ENCODE data around the gene UPK1B. TPM values are rescaled to one million over a fixed set of nuclear protein-coding genes. Genes with fewer than 3 reads are reported as not detected.
"Not testable (repeated sequence)": the region's sequence is repeated elsewhere in the genome, so short reads cannot be mapped to it uniquely, and the experiment has no call there.

Gene UPK1B
- total RNA-seq (under 1 TPM; 0.08 to 0.23 TPM), polyA plus RNA-seq (under 1 TPM; 0.09 to 0.19 TPM)

GRCh38 chr3:119173325-119173724, at the start of gene UPK1B:
TSS of gene UPK1B (plus strand) at chr3:119173598. CDS start at chr3:119186742, 13,144 bp downstream.
- no peak for TF ChIP-seq SP1 (IDR thresholded peaks at IDR 0.05)
- no peak for TF ChIP-seq ATF3 (IDR thresholded peaks at IDR 0.05)
- 56% methylated on average over 13 of the region's 13 CpGs for WGBS
- no peaks in the 10 kb centered on the region for H3K36me3 ChIP-seq (ENCODE audit: control insufficient read depth in 4 of 4, insufficient read depth in 3 of 4, low read depth in 1 of 4, low read length in 3 of 4)
- H3K4me1 ChIP-seq (ENCODE audit: control insufficient read depth in 4 of 4, insufficient read depth in 4 of 4, low read length in 3 of 4): peaks cover 0 to 2% (median 0%) of the 10 kb centered on the region in 4 donors
- no peak within 1 kb of the TSS for H3K9ac ChIP-seq (ENCODE audit: low read depth in 1 of 2, low read length in 2 of 2)
- peaks cover 0 to 5% (median 0%) of the 10 kb centered on the region in 4 donors for H3K27me3 ChIP-seq (ENCODE audit: control insufficient read depth in 4 of 4, insufficient read depth in 4 of 4, low read length in 3 of 4)
- H3K4me3 ChIP-seq (ENCODE audit: low read depth in 1 of 3, low read length in 3 of 3): no peak within 1 kb of the TSS
- H3K27ac ChIP-seq (ENCODE audit: low read depth in 1 of 2, low read length in 2 of 2): no peak within 1 kb of the TSS
- no peak for DNase-seq (ENCODE audit: low spot score)
- H3K9me3 ChIP-seq (ENCODE audit: control insufficient read depth in 4 of 4, low read length in 3 of 4): no peaks in the 10 kb centered on the region

- Histone ChIP-seq H3K4me3 (ENCODE audit: low read depth in 1 of 3, low read length in 3 of 3) (no peak overlapping the region), H3K4me1 (ENCODE audit: control insufficient read depth in 4 of 4, insufficient read depth in 4 of 4, low read length in 3 of 4) (peaks cover 0 to 1% (median 0%) of the 10 kb centered on the region in 4 donors), H3K27ac (ENCODE audit: low read depth in 1 of 2, low read length in 2 of 2) (no peak overlapping the region), H3K36me3 (ENCODE audit: control insufficient read depth in 4 of 4, insufficient read depth in 3 of 4, low read depth in 1 of 4, low read length in 3 of 4) (no peaks in the 10 kb centered on the region), H3K27me3 (ENCODE audit: control insufficient read depth in 4 of 4, insufficient read depth in 4 of 4, low read length in 3 of 4) (peaks cover 0 to 2% (median 0%) of the 10 kb centered on the region in 4 donors), H3K9ac (ENCODE audit: low read depth in 1 of 2, low read length in 2 of 2) (no peak overlapping the region), H3K9me3 (ENCODE audit: control insufficient read depth in 4 of 4, low read length in 3 of 4) (no peaks in the 10 kb centered on the region)
- TF ChIP-seq EGR1 (IDR thresholded peaks at IDR 0.05; ENCODE audit: low read depth in 2 of 2): no peak
- TF ChIP-seq FOXA2 (IDR thresholded peaks at IDR 0.05): no peak
- no peak for TF ChIP-seq RAD21 (IDR thresholded peaks at IDR 0.05)
- TF ChIP-seq ZBTB33 (IDR thresholded peaks at IDR 0.05): no peak
- TF ChIP-seq JUND (IDR thresholded peaks at IDR 0.05): no peak
- no peak for TF ChIP-seq NR2F2 (IDR thresholded peaks at IDR 0.05)
- no peak for TF ChIP-seq SP1 (IDR thresholded peaks at IDR 0.05)
- no peak for TF ChIP-seq YY1 (IDR thresholded peaks at IDR 0.05)
- no peak for TF ChIP-seq ATF3 (IDR thresholded peaks at IDR 0.05)
- DNase-seq (ENCODE audit: low spot score): no peak
- WGBS: 92% methylated on average over 10 of the region's 10 CpGs
These were observed 48.1 kb upstream of the UPK1B start for GRCh38 chr3:119125342-119125741.

- Histone ChIP-seq H3K27me3 (ENCODE audit: control insufficient read depth in 4 of 4, insufficient read depth in 4 of 4, low read length in 3 of 4) (no peaks in the 10 kb centered on the region), H3K4me3 (ENCODE audit: low read depth in 1 of 3, low read length in 3 of 3) (no peak overlapping the region), H3K9ac (ENCODE audit: low read depth in 1 of 2, low read length in 2 of 2) (no peak overlapping the region), H3K9me3 (ENCODE audit: control insufficient read depth in 4 of 4, low read length in 3 of 4) (no peaks in the 10 kb centered on the region), H3K4me1 (ENCODE audit: control insufficient read depth in 4 of 4, insufficient read depth in 4 of 4, low read length in 3 of 4) (peaks cover 0 to 1% (median 0%) of the 10 kb centered on the region in 4 donors), H3K27ac (ENCODE audit: low read depth in 1 of 2, low read length in 2 of 2) (no peak overlapping the region), H3K36me3 (ENCODE audit: control insufficient read depth in 4 of 4, insufficient read depth in 3 of 4, low read depth in 1 of 4, low read length in 3 of 4) (no peaks in the 10 kb centered on the region)
- DNase-seq (ENCODE audit: low spot score): no peak
- WGBS: 76% methylated on average over 17 of the region's 17 CpGs
- TF ChIP-seq HNF4G (IDR thresholded peaks at IDR 0.05): no peak
- TF ChIP-seq NR2F2 (IDR thresholded peaks at IDR 0.05): no peak
- TF ChIP-seq RXRA (IDR thresholded peaks at IDR 0.05): no peak
- TF ChIP-seq JUND (IDR thresholded peaks at IDR 0.05): no peak
- no peak for TF ChIP-seq ZBTB33 (IDR thresholded peaks at IDR 0.05)
- TF ChIP-seq REST (IDR thresholded peaks at IDR 0.05): no peak
- no peak for TF ChIP-seq FOXA1 (IDR thresholded peaks at IDR 0.05)
- no peak for TF ChIP-seq SP1 (IDR thresholded peaks at IDR 0.05)
- TF ChIP-seq EGR1 (IDR thresholded peaks at IDR 0.05; ENCODE audit: low read depth in 2 of 2): no peak
These were observed 47.5 kb upstream of the UPK1B start for GRCh38 chr3:119125742-119126504.

- not testable (repeated sequence) for DNase-seq (ENCODE audit: low spot score); H3K9ac ChIP-seq (ENCODE audit: low read depth in 1 of 2, low read length in 2 of 2); H3K36me3 ChIP-seq (ENCODE audit: control insufficient read depth in 4 of 4, insufficient read depth in 3 of 4, low read depth in 1 of 4, low read length in 3 of 4); H3K27ac ChIP-seq (ENCODE audit: low read depth in 1 of 2, low read length in 2 of 2); H3K4me1 ChIP-seq (ENCODE audit: control insufficient read depth in 4 of 4, insufficient read depth in 4 of 4, low read length in 3 of 4); H3K9me3 ChIP-seq (ENCODE audit: control insufficient read depth in 4 of 4, low read length in 3 of 4); H3K4me3 ChIP-seq (ENCODE audit: low read depth in 1 of 3, low read length in 3 of 3); H3K27me3 ChIP-seq (ENCODE audit: control insufficient read depth in 4 of 4, insufficient read depth in 4 of 4, low read length in 3 of 4)
- WGBS: 51% methylated on average over 7 of the region's 7 CpGs
These were observed 43.1 kb upstream of the UPK1B start for GRCh38 chr3:119130291-119130690.
